KG1 (cell line): Measurements from ENCODE around the gene RHOV.
A peak's percentile ranks its signal among the peaks of the same experiment; 100 is the strongest.

ENCODE experiments used
- DNase-seq: peaks from one replicate; lab custom pipeline; 2025; lab: John Stamatoyannopoulos, UW

RHOV gene

GRCh38 chr15:40902605-40903561 lies 28.8 kb upstream of the RHOV start:
- peak; percentile 73 for DNase-seq

GRCh38 chr15:40901053-40901443 lies 27.0 kb upstream of the RHOV start:
- no peak for DNase-seq

GRCh38 chr15:40900256-40901052 lies 26.4 kb upstream of the RHOV start:
- no peak for DNase-seq

GRCh38 chr15:40899536-40900207 lies 25.6 kb upstream of the RHOV start:
- no peak for DNase-seq

GRCh38 chr15:40894681-40895448 lies 20.8 kb upstream of the RHOV start:
- DNase-seq = peak; percentile 41

- DNase-seq = peak; percentile 97
Observed at GRCh38 chr15:40893733-40894680, 20.0 kb upstream of the RHOV start, which contains the start of gene VPS18. Gene VPS18 (plus strand): TSS chr15:40894450. CDS start chr15:40894769, 319 bp downstream.

GRCh38 chr15:40893019-40893670 lies 19.1 kb upstream of the RHOV start:
- no peak for DNase-seq

- DNase-seq = no peak
Observed at GRCh38 chr15:40892447-40893012, 18.5 kb upstream of the RHOV start.

GRCh38 chr15:40891810-40892446 lies 17.9 kb upstream of the RHOV start:
- DNase-seq = peak; percentile 33

- DNase-seq = no peak
Observed at GRCh38 chr15:40891138-40891537, 17.1 kb upstream of the RHOV start.

- DNase-seq = no peak
Observed at GRCh38 chr15:40889112-40889511, 15.1 kb upstream of the RHOV start.

GRCh38 chr15:40886586-40886985 lies 12.6 kb upstream of the RHOV start:
- DNase-seq = no peak

- DNase-seq = no peak
Observed at GRCh38 chr15:40881351-40881750, 7.3 kb upstream of the RHOV start.

- DNase-seq = no peak
Observed at GRCh38 chr15:40879609-40880008, 5.6 kb upstream of the RHOV start.

- DNase-seq = no peak
Observed at GRCh38 chr15:40878785-40879184, 4.8 kb upstream of the RHOV start.

GRCh38 chr15:40877694-40878093 lies 3.7 kb upstream of the RHOV start:
- no peak for DNase-seq

GRCh38 chr15:40875991-40876730 lies 2.1 kb upstream of the RHOV start:
- DNase-seq = no peak
